ENCODE results near the gene PLRG1.

The PLRG1 gene

DNA sequence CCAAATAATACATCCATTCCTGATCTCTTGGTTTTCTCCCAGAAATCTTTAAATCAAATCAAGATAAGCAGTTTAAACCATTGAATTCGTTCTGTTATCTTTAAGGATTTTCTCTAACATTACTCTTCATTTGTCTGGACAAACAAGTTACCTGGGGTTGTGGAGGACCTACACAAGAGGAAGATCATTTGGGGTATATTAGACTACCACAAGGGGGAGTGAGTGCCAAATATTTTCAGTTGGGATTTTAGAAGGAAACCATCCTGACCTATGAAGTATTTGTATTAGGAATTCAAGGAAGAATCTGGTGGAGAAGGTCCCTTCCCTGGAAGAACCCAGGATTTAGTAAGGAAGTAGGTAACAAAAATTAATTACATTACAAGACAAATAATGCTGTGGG lies 46.6 kb downstream of the PLRG1 start:
- TF ChIP-seq, protein P1, sequence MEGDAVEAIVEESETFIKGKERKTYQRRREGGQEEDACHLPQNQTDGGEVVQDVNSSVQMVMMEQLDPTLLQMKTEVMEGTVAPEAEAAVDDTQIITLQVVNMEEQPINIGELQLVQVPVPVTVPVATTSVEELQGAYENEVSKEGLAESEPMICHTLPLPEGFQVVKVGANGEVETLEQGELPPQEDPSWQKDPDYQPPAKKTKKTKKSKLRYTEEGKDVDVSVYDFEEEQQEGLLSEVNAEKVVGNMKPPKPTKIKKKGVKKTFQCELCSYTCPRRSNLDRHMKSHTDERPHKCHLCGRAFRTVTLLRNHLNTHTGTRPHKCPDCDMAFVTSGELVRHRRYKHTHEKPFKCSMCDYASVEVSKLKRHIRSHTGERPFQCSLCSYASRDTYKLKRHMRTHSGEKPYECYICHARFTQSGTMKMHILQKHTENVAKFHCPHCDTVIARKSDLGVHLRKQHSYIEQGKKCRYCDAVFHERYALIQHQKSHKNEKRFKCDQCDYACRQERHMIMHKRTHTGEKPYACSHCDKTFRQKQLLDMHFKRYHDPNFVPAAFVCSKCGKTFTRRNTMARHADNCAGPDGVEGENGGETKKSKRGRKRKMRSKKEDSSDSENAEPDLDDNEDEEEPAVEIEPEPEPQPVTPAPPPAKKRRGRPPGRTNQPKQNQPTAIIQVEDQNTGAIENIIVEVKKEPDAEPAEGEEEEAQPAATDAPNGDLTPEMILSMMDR (IDR thresholded peaks at IDR 0.05; ENCODE audit: insufficient read depth, missing control alignments) = peak; percentile 31
- no peak for DNase-seq (ENCODE audit: insufficient read length, low spot score)
- FAIRE-seq = peak; percentile 16

DNA sequence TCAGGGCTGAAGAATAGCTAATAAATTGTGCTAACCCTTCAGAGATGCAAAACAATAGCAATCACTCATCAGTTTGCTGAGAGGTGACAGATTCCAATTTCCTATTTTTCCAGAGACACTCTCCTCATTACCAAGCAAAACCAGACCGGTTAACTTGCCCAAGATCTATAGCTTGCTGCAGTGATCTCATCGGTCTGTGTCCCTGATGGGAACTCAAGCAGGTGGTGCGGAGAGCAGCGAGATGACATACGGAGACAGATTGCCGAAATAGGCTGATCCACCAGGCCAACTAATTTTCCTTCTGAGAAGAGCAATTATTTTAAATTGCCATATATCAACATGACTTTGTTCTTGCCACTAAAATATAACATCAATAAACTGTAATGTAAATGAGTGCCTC lies 48.1 kb downstream of the PLRG1 start:
- FAIRE-seq (no peak), DNase-seq (ENCODE audit: insufficient read length, low spot score) (no peak)
- TF ChIP-seq, protein P1 (IDR thresholded peaks at IDR 0.05; ENCODE audit: insufficient read depth, missing control alignments) = no peak

DNA sequence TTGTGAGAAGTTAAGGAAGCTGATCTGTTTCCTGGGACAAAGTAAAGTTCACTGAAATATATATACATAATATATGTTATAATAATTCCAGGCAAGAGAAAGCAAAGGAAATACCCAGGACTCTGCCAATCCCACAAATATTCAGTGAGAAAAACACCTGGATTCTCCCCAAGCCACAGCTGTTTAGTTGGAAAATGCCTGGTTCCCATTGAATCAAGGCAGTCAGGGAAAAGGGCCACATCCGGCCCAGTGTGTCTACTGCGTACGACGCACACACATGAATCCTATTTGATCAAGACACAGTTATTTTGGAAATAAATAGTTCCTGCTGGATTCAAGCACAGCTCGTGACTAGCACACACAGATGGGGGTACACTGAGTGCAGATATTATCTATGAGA lies 52.3 kb downstream of the PLRG1 start:
- FAIRE-seq = no peak
- TF ChIP-seq, protein P1 (IDR thresholded peaks at IDR 0.05; ENCODE audit: insufficient read depth, missing control alignments) = no peak
- no peak for DNase-seq (ENCODE audit: insufficient read length, low spot score)

DNA sequence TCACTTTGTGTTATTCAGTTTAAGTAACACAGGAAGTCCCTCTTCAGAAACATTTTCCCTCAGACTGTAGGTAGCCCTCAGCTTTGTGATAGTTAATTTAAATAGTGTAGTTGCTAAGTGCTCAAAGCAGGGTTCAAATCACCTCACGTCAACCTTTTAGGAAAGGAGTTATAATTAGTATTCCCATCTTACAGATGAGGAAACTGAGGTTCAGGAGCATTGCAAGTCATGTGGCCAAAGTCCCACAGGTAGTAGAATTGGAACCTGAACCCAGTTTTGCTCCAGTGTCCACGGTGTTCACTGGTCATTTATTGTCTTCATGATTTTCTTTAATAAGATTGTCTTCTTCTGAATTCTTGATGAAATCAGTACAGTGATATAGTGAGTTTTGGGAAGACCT lies 54.3 kb downstream of the PLRG1 start:
- TF ChIP-seq, protein P1 (IDR thresholded peaks at IDR 0.05; ENCODE audit: insufficient read depth, missing control alignments) = no peak
- FAIRE-seq (no peak), DNase-seq (ENCODE audit: insufficient read length, low spot score) (no peak)

DNA sequence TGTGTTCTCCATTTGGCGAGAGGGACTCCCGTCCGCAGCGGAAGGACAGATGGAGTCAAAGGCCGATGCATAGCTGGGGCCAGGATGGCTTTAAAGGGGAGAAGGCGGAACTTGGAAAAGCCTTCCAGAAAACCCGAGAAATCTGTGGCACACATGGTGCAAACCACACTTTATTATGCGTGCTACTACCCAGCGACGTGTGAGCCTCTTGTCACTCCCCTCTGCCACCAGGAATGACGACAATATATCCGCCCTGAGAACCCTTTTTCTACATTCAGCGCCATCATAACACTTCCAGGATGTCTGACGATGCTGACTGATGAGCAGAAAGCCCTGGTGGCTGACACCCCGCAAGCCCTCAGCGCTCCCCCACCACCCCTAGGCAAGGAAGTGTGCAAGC lies 57.9 kb downstream of the PLRG1 start:
- FAIRE-seq (no peak), DNase-seq (ENCODE audit: insufficient read length, low spot score) (no peak)
- TF ChIP-seq, protein P1 (IDR thresholded peaks at IDR 0.05; ENCODE audit: insufficient read depth, missing control alignments) = no peak

DNA sequence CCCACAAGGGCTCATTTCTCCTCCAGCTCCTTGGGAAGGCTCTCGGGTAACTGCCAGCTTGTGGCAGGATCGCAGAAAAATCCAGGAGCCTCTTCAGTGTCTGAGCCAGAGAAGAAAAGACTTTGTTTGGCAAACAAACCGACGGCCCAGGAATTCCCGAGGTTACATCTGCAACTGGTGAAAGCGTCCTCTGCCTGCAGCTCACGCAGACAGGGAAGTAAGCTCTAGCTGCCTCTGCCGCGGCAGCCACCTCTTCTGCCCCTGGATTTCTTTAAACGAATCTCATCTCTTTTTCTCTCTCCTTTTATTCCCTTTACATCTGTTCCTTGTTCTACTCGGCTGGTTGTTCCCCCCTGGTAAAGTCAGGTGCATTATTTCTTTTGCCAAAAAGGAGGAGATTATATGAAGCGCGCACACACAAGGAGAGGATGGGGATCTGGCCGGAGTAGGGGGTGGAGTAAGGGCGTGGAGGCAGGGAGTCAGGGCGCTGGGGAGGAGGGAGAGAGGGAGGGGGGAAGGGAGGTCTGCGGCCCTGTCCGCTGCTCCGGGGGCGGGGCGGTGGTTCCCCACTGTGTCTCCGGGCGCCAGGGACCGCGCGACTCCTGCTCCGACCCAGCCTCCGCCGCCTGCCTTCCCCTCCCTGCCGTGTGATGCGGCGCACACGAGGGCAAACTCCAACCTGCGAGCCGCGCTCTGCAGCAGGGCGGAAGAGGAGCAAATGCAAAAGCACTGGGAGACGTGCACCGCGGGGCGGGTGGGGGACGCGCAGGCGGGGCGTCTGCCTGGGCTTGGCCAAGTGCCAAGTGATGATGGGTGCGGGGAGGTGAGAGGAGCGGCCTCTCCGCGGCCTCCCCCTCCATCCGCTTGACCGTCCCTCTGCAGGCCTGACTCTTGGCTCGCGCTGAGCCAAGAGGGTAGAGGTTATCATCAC lies 58.6 kb downstream of the PLRG1 start, which contains the start of gene DCHS2:
Gene DCHS2, minus strand, starts transcription at position 459 of the 931 bp plus-strand sequence. Its CDS starts 444 bp downstream, at position 15.
- peak; percentile 56 for DNase-seq (ENCODE audit: insufficient read length, low spot score)
- no peak for FAIRE-seq
- TF ChIP-seq, protein P1 (IDR thresholded peaks at IDR 0.05; ENCODE audit: insufficient read depth, missing control alignments) = no peak
